Prostate gland (tissue), 2 donors: ENCODE measurements around the gene PRIMA1. TPM values are rescaled to one million over a fixed set of nuclear protein-coding genes. Genes with fewer than 3 reads are reported as not detected.

Experiments
- DNase-seq: peaks from one replicate; pipeline ENCODE4 v3.0.0-alpha.2; 2019; ENCODE audit warnings: low spot score
- H3K27ac ChIP-seq, 2 donors: fragments of 200-600 bp; sonication (generic); 2 replicates each; pipeline ENCODE4 v1.5.1; 2017 to 2019
- H3K27me3 ChIP-seq: fragments of 200-600 bp; sonication (generic); replicated peaks from 2 replicates; pipeline ENCODE4 v1.5.1; 2019; ENCODE audit not compliant: insufficient read depth
- H3K36me3 ChIP-seq, 2 donors: fragments of 200-600 bp; sonication (generic); 1 replicate in 1 of 2; 2 replicates in 1 of 2; pipeline versions ENCODE4 v1.5.1 to v1.8.1; 2017 to 2019
- H3K4me1 ChIP-seq: fragments of 200-600 bp; sonication (generic); replicated peaks from 2 replicates; pipeline ENCODE4 v1.5.1; 2019
- H3K4me3 ChIP-seq, 2 donors: fragments of 200-600 bp; sonication (generic); 2 replicates each; pipeline ENCODE4 v1.5.1; 2017 to 2019
- H3K9me3 ChIP-seq: fragments of 200-600 bp; sonication (generic); 2 replicates; pipeline ENCODE4 v1.5.1; 2017
- POLR2A ChIP-seq: fragments of 450-650 bp; IDR thresholded peaks from one replicate; pipeline ENCODE4 v1.6.1; 2016; ENCODE audit warnings: antibody characterized with exemption, mild to moderate bottlenecking
- POLR2AphosphoS5 ChIP-seq: sonication (generic); formaldehyde crosslinking; IDR thresholded peaks from one replicate; pipeline ENCODE4 v1.6.1; 2017; ENCODE audit warnings: antibody characterized with exemption
- WGBS: methylation state at CpG from one replicate; pipeline ENCODE4 v1.1.5; 2018; 5-methylcytosine and 5-hydroxymethylcytosine counted together
- intact Hi-C: fragments of 100-400 bp; cut with DNase I; formaldehyde crosslinking; loops from one replicate; pipeline ENCODE4 v1.14.2; 2022
- total RNA-seq, 2 donors: library from RNA; depleted of rRNA; stranded (reverse); fragments of >200 nt; gene quantifications; one replicate each; pipeline ENCODE4 v1.1.0, GENCODE V29; 2016
- TF ChIP-seq, protein P1 (sequence below), 4 experiments: fragments of 200-600 bp in 2 of 4; fragments of 450-650 bp in 2 of 4; sonication (generic) in 2 of 4; IDR thresholded peaks; 1 replicate in 3 of 4; 2 replicates in 1 of 4; pipeline ENCODE4 v1.5.1; 2016 to 2019; ENCODE audit warnings: antibody characterized with exemption in 4 of 4, mild to moderate bottlenecking in 2 of 4, moderate library complexity in 2 of 4

The PRIMA1 gene
- total RNA-seq, 2 donors from 2014 or later = 3.6 to 9.8 TPM

DNA sequence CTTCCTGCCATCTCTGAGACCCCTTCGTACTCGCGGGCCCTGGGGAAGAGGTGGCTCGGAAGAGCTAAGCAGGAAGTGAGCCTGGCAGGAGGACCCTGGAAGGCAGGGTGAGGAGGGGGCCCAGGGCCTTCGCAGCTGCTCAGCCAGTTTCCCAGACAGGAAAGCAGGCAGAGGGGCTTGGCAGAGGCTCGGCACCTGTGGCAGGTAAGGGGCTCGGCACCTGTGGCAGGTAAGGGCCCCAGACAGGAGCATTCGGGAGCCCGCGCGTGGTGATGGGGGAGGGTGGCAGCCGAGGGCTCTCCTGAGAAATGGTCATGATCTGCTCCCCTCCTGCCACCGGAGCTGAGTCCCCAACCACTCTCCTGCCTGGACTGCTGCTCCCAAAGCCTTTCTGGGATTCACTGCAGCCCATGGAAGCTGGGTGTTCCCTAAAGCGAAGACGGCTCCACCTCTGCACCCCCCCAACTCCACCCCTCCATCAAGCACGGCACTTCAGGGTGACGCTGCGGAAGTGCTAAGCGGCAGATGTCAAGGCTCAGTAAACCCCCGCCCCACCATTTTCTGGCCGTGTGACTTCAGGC lies 63.2 kb downstream of the PRIMA1 start:
- H3K9me3 ChIP-seq = no peaks in the 10 kb centered on the region
- H3K27me3 ChIP-seq = no peaks in the 10 kb centered on the region
- H3K36me3 ChIP-seq = no peaks in the 10 kb centered on the region
- DNase-seq = no peak
- TF ChIP-seq, protein P1, sequence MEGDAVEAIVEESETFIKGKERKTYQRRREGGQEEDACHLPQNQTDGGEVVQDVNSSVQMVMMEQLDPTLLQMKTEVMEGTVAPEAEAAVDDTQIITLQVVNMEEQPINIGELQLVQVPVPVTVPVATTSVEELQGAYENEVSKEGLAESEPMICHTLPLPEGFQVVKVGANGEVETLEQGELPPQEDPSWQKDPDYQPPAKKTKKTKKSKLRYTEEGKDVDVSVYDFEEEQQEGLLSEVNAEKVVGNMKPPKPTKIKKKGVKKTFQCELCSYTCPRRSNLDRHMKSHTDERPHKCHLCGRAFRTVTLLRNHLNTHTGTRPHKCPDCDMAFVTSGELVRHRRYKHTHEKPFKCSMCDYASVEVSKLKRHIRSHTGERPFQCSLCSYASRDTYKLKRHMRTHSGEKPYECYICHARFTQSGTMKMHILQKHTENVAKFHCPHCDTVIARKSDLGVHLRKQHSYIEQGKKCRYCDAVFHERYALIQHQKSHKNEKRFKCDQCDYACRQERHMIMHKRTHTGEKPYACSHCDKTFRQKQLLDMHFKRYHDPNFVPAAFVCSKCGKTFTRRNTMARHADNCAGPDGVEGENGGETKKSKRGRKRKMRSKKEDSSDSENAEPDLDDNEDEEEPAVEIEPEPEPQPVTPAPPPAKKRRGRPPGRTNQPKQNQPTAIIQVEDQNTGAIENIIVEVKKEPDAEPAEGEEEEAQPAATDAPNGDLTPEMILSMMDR (IDR thresholded peaks at IDR 0.05) = no peak
- TF ChIP-seq POLR2A (no peak), POLR2AphosphoS5 (no peak)
- no peak overlapping the region for H3K27ac ChIP-seq
- H3K4me1 ChIP-seq = no peaks in the 10 kb centered on the region
- intact Hi-C loops = no loop called here
- WGBS = 84% methylated on average over 21 of the region's 21 CpGs
- H3K4me3 ChIP-seq = no peak overlapping the region

DNA sequence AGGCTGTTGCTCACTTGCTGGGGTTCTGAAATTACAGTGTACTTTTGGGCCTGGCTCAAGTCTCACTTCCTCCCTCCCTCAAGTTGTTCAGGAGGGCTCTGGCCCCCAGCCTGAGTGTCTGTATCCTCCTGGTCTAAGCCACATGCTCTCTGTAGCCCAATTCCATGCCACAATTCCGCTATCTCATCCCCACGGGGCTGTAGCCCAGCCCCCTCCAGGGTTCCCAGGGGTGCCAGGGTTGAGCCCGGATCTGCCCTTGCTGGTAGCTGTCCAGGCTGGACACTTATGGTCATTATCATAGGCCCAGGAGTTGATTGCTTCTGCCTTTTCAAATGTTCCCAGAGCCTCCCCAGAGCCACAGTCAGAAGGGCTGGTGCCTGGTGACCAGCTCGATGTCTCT lies 65.3 kb downstream of the PRIMA1 start:
- no peak for DNase-seq
- Histone ChIP-seq H3K4me1 (no peaks in the 10 kb centered on the region), H3K9me3 (no peaks in the 10 kb centered on the region), H3K27ac (no peak overlapping the region), H3K27me3 (no peaks in the 10 kb centered on the region), H3K4me3 (no peak overlapping the region), H3K36me3 (no peaks in the 10 kb centered on the region)
- intact Hi-C loops = no loop called here
- 87% methylated on average over 4 of the region's 4 CpGs for WGBS
- no peak for TF ChIP-seq POLR2A

DNA sequence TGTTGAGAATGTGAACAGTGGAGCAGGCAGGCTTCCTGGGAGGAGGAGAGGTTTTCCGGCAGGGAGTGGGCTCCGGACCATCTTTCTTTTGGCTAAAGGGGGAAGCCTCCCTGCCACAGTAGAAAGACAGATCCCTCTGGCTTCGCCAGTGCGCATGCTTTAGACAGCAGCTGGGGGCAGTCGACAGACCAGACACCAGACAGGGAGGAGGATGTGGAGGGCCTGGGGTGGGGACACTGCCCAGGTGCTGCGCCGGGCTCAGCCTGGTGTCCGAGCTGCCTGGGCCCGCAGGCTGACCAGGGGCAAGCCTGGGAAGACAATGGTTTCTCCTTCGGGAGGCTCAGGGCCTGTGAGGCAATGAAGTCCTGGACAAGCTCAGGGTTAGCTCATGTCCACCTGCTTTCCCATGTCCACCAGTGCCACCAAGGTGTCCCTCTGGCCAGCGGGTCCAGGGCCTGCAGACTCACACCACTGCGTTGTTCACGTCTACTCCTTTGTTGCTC lies 67.3 kb downstream of the PRIMA1 start:
- Histone ChIP-seq H3K36me3 (no peaks in the 10 kb centered on the region), H3K9me3 (no peaks in the 10 kb centered on the region), H3K27me3 (no peaks in the 10 kb centered on the region), H3K27ac (no peak overlapping the region), H3K4me1 (no peaks in the 10 kb centered on the region), H3K4me3 (no peak overlapping the region)
- TF ChIP-seq POLR2A (no peak), POLR2AphosphoS5 (no peak)
- TF ChIP-seq, protein P1 (IDR thresholded peaks at IDR 0.05) = no peak
- intact Hi-C loops = no loop called here
- no peak for DNase-seq
- 93% methylated on average over 13 of the region's 13 CpGs for WGBS

DNA sequence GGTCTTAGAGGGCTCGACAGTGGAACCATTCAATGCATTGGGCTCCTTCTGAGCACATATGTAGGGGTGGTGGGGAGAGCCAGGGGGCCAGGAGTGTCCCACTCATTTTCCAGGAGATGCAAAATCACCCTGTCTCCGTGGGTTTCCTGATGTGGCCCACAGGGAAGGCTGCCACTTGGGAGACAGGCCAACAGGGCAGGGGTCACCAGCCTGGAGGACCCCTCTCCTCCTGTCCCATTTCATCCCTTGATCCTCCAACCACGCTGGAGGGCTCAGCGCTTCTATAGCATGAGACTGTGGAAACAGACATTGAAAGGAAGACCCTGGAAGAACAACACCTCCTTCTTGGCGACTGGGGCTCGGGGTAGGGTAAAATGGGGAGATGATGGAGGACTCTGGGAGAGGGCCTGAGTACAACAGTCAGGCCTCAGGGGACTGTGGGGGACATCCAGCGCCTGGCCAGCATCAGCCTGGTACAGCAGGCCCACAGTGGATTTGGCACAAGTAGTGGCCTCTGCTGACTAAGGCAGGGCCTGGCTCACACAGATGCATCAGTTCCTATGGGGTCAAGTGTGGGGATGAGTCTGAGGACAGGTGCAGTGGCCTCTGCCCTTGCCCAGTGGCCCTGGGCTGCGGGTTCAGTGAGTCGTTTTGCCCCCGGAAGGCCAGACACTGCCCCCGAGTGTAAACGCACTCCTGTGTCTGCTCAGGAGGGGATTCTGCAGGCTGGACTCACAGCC lies 68.0 kb downstream of the PRIMA1 start:
- intact Hi-C loops = no loop called here
- DNase-seq = no peak

DNA sequence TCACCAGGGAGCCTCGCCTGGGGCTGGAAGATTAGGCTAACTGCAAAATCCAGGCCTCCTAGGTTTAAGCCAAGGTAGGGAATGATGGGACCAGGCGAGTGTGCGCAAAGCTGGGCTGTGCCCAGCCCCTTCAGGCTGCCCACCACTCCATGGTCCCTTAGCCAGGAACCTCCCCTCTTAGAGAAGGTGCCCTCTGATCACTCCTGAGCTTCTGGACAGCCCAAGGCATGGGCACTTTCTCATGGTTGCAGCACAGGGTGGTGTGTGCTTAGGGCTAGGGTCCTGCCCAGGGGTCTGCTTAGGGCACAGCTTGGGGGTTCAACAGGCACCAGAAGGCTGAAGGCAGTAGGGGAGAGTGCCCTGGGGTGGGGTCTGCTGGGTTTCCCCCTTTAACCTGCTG lies 69.0 kb downstream of the PRIMA1 start:
- DNase-seq = no peak
- no peak for TF ChIP-seq POLR2AphosphoS5
- TF ChIP-seq, protein P1 (IDR thresholded peaks at IDR 0.05) = no peak
- no peak overlapping the region for H3K27ac ChIP-seq
- no peak overlapping the region for H3K4me3 ChIP-seq
- H3K9me3 ChIP-seq = no peaks in the 10 kb centered on the region
- no peaks in the 10 kb centered on the region for H3K4me1 ChIP-seq
- WGBS = 96% methylated on average over 3 of the region's 3 CpGs
- intact Hi-C loops = no loop called here
- H3K36me3 ChIP-seq = no peaks in the 10 kb centered on the region
- H3K27me3 ChIP-seq = no peaks in the 10 kb centered on the region

More for the DNA sequence above, 68.0 kb downstream of the PRIMA1 start:
- Histone ChIP-seq H3K27ac (no peak overlapping the region), H3K4me3 (no peak overlapping the region), H3K4me1 (no peaks in the 10 kb centered on the region), H3K36me3 (no peaks in the 10 kb centered on the region), H3K27me3 (no peaks in the 10 kb centered on the region), H3K9me3 (no peaks in the 10 kb centered on the region)
- TF ChIP-seq POLR2AphosphoS5 (no peak), POLR2A (no peak)
- TF ChIP-seq, protein P1 (IDR thresholded peaks at IDR 0.05) = no peak
- WGBS = 90% methylated on average over 12 of the region's 12 CpGs
